ENCODE results near the gene SMOC2. TPM values are rescaled to one million over a fixed set of nuclear protein-coding genes. Genes with fewer than 3 reads are reported as not detected.
A peak's percentile ranks its signal among the peaks of the same experiment; 100 is the strongest.
"Not testable (repeated sequence)": the region's sequence is repeated elsewhere in the genome, so short reads cannot be mapped to it uniquely, and the experiment has no call there.

SMOC2 gene
- total RNA-seq, 3 donors from 2014 or later, result 11.4 to 40.4 (median 18.8) TPM

DNA sequence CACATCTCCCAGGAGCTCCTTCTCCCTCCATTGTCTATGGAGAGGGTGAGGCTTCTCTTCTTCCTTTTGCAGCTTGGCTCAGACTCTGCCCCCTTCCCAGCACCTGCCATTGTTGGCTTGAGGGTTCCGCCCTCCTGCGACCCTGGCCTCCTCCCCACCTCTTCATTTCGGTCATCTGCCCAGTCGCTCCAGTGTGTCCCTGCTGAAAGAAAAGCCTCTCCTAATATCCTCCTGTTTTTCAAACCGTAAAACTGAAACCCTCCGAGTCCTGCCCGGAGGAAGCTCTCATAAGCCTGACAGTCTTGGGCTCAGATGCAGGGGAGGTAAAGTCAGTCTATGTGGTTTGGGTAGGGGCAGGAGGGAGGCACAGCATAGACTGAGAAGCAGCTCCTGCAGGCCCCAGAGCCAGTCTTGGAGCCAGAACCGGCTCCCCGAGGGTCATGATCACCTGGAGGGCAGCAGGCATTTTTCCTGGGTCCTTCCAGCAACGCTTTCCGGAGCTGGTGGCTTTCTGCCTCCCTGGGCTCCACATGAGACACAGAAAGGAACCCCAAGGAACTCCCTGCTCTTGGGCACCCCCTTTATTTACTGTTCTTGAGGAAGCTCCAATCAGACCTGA is 235.1 kb downstream of the SMOC2 start:
- intact Hi-C loops (cut with DNase I, micrococcal nuclease), result no loop called here
- Histone ChIP-seq H3K9me3 (no peaks in the 10 kb centered on the region), H3K36me3 (ENCODE audit: low read depth) (no peaks in the 10 kb centered on the region), H3K4me1 (ENCODE audit: low read depth) (no peaks in the 10 kb centered on the region), H3K4me3 (no peak overlapping the region)
- ATAC-seq (no peak), DNase-seq (no peak)
- TF ChIP-seq, protein P1, sequence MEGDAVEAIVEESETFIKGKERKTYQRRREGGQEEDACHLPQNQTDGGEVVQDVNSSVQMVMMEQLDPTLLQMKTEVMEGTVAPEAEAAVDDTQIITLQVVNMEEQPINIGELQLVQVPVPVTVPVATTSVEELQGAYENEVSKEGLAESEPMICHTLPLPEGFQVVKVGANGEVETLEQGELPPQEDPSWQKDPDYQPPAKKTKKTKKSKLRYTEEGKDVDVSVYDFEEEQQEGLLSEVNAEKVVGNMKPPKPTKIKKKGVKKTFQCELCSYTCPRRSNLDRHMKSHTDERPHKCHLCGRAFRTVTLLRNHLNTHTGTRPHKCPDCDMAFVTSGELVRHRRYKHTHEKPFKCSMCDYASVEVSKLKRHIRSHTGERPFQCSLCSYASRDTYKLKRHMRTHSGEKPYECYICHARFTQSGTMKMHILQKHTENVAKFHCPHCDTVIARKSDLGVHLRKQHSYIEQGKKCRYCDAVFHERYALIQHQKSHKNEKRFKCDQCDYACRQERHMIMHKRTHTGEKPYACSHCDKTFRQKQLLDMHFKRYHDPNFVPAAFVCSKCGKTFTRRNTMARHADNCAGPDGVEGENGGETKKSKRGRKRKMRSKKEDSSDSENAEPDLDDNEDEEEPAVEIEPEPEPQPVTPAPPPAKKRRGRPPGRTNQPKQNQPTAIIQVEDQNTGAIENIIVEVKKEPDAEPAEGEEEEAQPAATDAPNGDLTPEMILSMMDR (IDR thresholded peaks at IDR 0.05), result no peak

DNA sequence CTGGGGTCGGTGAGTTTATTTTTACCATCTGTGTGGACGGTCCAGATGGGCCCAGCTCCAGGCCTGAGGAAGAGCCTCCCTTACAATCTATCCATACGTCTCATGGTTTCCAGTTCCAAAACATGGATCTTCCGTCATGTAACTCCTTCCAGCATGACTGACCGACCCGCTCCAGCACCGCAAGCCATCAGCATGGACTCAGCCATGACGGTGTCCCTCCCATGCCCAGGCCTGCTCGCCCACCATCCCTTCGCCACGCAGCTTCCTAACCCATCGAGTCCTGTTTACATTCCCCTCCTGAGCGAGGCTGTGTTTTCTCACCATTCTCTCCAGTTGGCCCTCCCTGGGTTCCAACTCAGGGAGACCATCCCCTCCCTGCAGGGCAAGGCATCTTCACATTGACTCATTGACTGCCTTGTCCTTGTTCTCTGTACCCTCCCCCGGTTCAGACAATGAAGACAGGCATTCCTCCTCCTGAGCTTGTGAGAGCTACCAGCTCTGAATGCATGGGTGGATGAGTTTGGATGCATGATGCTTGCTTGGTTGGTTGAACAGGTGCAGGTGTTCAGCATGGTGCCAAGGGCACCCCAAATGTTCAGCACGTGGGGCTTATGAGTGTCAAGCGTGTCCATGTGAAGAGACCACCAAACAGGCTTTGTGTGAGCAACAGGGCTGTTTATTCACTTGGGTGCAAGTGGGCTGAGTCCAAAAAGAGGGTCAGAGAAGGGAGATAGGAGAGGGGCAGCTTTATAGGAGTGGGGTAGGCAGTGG is 235.8 kb downstream of the SMOC2 start:
- Histone ChIP-seq H3K4me3 (no peak overlapping the region), H3K36me3 (ENCODE audit: low read depth) (no peaks in the 10 kb centered on the region), H3K9me3 (no peaks in the 10 kb centered on the region), H3K4me1 (ENCODE audit: low read depth) (no peaks in the 10 kb centered on the region)
- ATAC-seq, result no peak
- DNase-seq, result no peak
- intact Hi-C loops (cut with DNase I, micrococcal nuclease), result no loop called here
- TF ChIP-seq, protein P1 (IDR thresholded peaks at IDR 0.05), result no peak

DNA sequence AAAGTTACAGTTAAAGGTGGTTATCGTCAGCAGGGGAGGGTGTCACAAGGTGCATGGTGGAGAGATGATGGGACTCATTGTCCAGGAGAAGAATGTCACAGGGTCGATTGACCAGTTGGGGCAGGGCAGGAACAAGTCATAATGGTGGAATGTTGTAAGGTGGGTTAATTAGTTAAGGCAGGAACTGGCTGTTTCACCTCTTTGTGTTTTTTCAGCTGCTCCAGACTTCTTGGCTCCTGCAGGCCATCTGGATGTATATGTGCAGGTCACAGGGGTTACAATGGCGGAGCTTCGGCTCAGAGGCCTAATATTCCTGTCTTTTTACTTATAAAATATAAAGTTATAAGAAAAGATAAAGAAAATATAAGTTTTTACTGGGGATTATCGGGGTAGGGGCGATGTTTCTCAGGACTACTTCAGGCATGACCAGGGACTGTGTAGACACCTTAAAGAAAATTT is 236.4 kb downstream of the SMOC2 start:
- H3K36me3 ChIP-seq (ENCODE audit: low read depth); H3K4me1 ChIP-seq (ENCODE audit: low read depth); H3K4me3 ChIP-seq; intact Hi-C loops (cut with DNase I, micrococcal nuclease); ATAC-seq; DNase-seq; H3K9me3 ChIP-seq: not testable (repeated sequence)

DNA sequence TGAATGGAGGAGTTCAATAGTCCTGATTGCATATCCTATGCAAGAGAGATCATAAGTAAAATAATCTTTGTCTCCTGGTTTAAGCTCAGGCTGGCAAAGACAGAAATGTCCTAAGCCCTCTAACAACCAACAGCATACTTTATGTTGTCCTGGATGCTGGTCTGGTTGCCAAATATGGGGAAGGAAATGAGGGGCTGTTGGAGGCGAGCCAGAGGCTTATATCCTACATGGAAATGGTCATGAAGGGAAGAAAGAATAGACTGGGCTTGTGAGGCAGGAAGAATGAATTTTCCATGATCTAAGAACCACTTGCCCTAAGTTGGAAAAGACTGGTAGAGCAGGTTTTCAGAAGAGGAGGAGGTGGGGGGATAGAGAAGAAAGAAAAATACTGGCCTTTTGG is 237.1 kb downstream of the SMOC2 start:
- no peaks in the 10 kb centered on the region for H3K9me3 ChIP-seq
- ATAC-seq, result no peak
- H3K4me1 ChIP-seq (ENCODE audit: low read depth), result no peaks in the 10 kb centered on the region
- TF ChIP-seq, protein P1 (IDR thresholded peaks at IDR 0.05), result no peak
- no peak overlapping the region for H3K4me3 ChIP-seq
- DNase-seq, result peak in 1 of 3 donors; percentile 17
- intact Hi-C loops (cut with DNase I, micrococcal nuclease), result no loop called here
- no peaks in the 10 kb centered on the region for H3K36me3 ChIP-seq (ENCODE audit: low read depth)

DNA sequence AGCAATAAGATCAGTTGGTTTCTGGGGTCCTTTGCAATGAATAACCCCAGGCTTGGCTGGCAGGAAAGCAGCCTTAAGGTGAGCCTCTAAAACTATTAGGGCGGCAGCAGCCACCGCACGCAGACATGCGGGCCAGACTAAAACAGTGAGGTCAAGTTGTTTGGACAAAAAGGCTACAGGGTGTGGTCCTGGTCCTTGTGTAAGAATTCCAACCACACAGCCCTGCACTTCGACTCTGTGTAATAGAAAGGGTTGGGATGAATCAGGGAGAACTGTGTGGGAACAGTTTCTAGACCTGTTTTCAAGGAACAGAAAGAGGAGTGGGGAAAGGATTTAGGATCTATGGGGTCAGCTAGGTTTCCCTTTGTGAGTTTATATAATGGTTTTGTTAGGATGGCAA is 237.6 kb downstream of the SMOC2 start:
- ATAC-seq (peak; percentile 51), DNase-seq (no peak)
- no peaks in the 10 kb centered on the region for H3K4me1 ChIP-seq (ENCODE audit: low read depth)
- H3K4me3 ChIP-seq, result no peak overlapping the region
- intact Hi-C loops (cut with DNase I, micrococcal nuclease), result no loop called here
- H3K36me3 ChIP-seq (ENCODE audit: low read depth), result no peaks in the 10 kb centered on the region
- H3K9me3 ChIP-seq, result no peaks in the 10 kb centered on the region
- TF ChIP-seq, protein P1 (IDR thresholded peaks at IDR 0.05), result no peak

DNA sequence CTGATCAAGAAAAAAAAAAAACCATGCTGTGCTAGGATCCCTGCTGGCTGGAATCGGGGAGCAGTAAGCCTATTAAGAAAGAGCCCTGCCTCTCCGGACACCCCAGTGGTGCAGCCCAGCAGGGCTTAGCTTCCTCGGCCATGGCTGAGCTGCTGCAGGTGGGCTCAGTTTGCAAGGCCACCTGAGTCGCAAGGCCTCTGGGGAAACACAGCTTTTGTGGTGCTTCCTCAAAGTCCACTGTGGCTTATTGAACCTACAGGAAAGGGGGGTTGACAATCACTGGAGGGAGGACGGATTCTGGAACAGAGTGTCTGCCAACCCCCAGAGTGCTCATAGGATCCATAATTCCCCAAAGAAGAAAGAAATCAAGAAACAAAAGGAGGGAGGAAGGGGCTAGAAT is 240.8 kb downstream of the SMOC2 start:
- intact Hi-C loops (cut with DNase I, micrococcal nuclease), result no loop called here
- DNase-seq (no peak), ATAC-seq (no peak)
- H3K4me3 ChIP-seq, result no peak overlapping the region
- H3K36me3 ChIP-seq (ENCODE audit: low read depth), result no peaks in the 10 kb centered on the region
- TF ChIP-seq, protein P1 (IDR thresholded peaks at IDR 0.05), result no peak
- H3K4me1 ChIP-seq (ENCODE audit: low read depth), result no peaks in the 10 kb centered on the region
- H3K9me3 ChIP-seq, result no peaks in the 10 kb centered on the region

All from mucosa of descending colon (tissue), 3 donors.